ENCODE results near the gene IQCM. TPM values are rescaled to one million over a fixed set of nuclear protein-coding genes. Genes with fewer than 3 reads are reported as not detected.

IQCM gene
- total RNA-seq, 1 experiment from 2014 or later = not detected

GRCh38 chr4:149604827-149605226 is 210.8 kb downstream of the IQCM start:
- no peak for DNase-seq (ENCODE audit: low read depth, low spot score)
- intact Hi-C loops (cut with micrococcal nuclease; ENCODE audit: unreplicated experiment) = no loop called here

GRCh38 chr4:149595500-149595899 is 220.1 kb downstream of the IQCM start:
- POLR2A ChIA-PET = no interaction called here
- no peak for ATAC-seq
- intact Hi-C loops (cut with micrococcal nuclease; ENCODE audit: unreplicated experiment) = no loop called here

More at GRCh38 chr4:149604827-149605226, 210.8 kb downstream of the IQCM start:
- ATAC-seq = no peak
- Histone ChIP-seq H3K4me1 (ENCODE audit: control insufficient read depth, insufficient read depth, low read length) (no peaks in the 10 kb centered on the region), H3K27me3 (ENCODE audit: control insufficient read depth, insufficient read depth, low read length) (no peaks in the 10 kb centered on the region), H3K36me3 (ENCODE audit: control insufficient read depth, insufficient read depth, low read length) (no peaks in the 10 kb centered on the region), H3K27ac (ENCODE audit: low read length) (no peak overlapping the region), H3K4me3 (ENCODE audit: low read depth in 2 of 2, low read length in 2 of 2) (no peak overlapping the region), H3K9me3 (ENCODE audit: control insufficient read depth, insufficient read depth, low read depth, low read length) (no peaks in the 10 kb centered on the region)
- BruUV-seq (replicated peaks) = no TSS peak
- TF ChIP-seq SIN3A (IDR thresholded peaks at IDR 0.05; ENCODE audit: borderline replicate concordance, insufficient read depth, low read depth, low read length) (no peak), TCF7L2 (IDR thresholded peaks at IDR 0.05; ENCODE audit: low read depth, low read length) (no peak), REST (IDR thresholded peaks at IDR 0.05; ENCODE audit: insufficient read depth in 1 of 2, low read depth in 2 of 2, low read length in 1 of 2) (no peak), CTCF (IDR thresholded peaks at IDR 0.05) (no peak), POLR2AphosphoS5 (IDR thresholded peaks at IDR 0.05; ENCODE audit: low read depth, low read length) (no peak)
- CTCF ChIA-PET = no interaction called here
- POLR2A ChIA-PET = no interaction called here
- in situ Hi-C loops (cut with HindIII; ENCODE audit: low pct_unique_long_range_greater_than_20kb, low sequenced_read_pairs) = no loop called here

More at GRCh38 chr4:149595500-149595899, 220.1 kb downstream of the IQCM start:
- DNase-seq (ENCODE audit: low read depth, low spot score) = no peak
- no peak overlapping the region for H3K4me3 ChIP-seq (ENCODE audit: low read depth in 2 of 2, low read length in 2 of 2)
- H3K36me3 ChIP-seq (ENCODE audit: control insufficient read depth, insufficient read depth, low read length) = no peaks in the 10 kb centered on the region
- in situ Hi-C loops (cut with HindIII; ENCODE audit: low pct_unique_long_range_greater_than_20kb, low sequenced_read_pairs) = no loop called here
- no peaks in the 10 kb centered on the region for H3K27me3 ChIP-seq (ENCODE audit: control insufficient read depth, insufficient read depth, low read length)
- CTCF ChIA-PET = no interaction called here
- no peak for TF ChIP-seq POLR2AphosphoS5 (IDR thresholded peaks at IDR 0.05; ENCODE audit: low read depth, low read length)
- no peak for TF ChIP-seq CTCF (IDR thresholded peaks at IDR 0.05)
- no peak for TF ChIP-seq TCF7L2 (IDR thresholded peaks at IDR 0.05; ENCODE audit: low read depth, low read length)
- no peak for TF ChIP-seq SIN3A (IDR thresholded peaks at IDR 0.05; ENCODE audit: borderline replicate concordance, insufficient read depth, low read depth, low read length)
- TF ChIP-seq REST (IDR thresholded peaks at IDR 0.05; ENCODE audit: insufficient read depth in 1 of 2, low read depth in 2 of 2, low read length in 1 of 2) = no peak
- no peaks in the 10 kb centered on the region for H3K4me1 ChIP-seq (ENCODE audit: control insufficient read depth, insufficient read depth, low read length)
- BruUV-seq (replicated peaks) = no TSS peak
- H3K9me3 ChIP-seq (ENCODE audit: control insufficient read depth, insufficient read depth, low read depth, low read length) = no peaks in the 10 kb centered on the region
- no peak overlapping the region for H3K27ac ChIP-seq (ENCODE audit: low read length)
